NCI-H1048 (cell line): ENCODE results near the gene RALGPS2.

Experiments used
- DNase-seq: peaks from one replicate; lab custom pipeline; 2025; lab: John Stamatoyannopoulos, UW

RALGPS2 gene, protein sequence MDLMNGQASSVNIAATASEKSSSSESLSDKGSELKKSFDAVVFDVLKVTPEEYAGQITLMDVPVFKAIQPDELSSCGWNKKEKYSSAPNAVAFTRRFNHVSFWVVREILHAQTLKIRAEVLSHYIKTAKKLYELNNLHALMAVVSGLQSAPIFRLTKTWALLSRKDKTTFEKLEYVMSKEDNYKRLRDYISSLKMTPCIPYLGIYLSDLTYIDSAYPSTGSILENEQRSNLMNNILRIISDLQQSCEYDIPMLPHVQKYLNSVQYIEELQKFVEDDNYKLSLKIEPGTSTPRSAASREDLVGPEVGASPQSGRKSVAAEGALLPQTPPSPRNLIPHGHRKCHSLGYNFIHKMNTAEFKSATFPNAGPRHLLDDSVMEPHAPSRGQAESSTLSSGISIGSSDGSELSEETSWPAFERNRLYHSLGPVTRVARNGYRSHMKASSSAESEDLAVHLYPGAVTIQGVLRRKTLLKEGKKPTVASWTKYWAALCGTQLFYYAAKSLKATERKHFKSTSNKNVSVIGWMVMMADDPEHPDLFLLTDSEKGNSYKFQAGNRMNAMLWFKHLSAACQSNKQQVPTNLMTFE

DNA sequence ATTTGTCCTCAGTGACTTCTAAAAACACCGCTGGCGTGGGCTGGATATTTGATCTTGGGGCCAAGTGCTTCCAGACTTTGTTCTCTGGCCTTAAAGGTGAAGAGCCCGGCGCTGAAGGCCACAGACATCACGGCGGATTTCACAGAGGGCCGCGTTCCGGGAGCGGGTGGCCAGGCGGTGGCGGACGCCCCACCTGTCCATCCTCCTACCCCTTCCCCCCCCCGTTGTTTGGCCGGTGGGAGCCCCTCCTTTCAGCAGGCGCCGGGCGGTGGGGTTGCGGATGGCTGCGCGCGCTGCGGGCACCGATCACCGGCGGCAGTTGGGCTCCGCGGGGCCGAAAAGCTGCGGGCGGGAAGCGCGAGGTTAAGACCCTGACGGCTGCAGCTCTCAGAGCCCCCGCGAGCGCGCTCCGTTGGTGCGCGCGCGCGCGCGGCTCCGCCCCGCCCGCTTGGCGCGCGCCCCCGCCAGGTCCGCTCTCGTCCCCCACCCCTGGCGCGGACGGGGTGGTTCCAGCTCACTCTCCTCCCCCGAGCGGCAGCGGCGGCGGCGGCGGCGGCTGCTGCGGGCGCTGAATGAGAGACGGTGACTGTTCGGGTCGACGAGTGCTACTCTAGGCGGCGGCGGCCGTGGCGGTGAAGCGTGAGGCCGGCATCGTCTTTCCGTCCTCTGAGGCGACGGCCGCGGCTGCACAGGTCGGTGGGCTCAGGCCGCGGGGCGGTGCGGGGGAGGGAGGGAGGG lies at the start of gene RALGPS2:
RALGPS2 (plus strand) TSS at position 517 of the 738 bp plus-strand sequence. CDS start 51,521 bp downstream, outside the sequence.
- DNase-seq = peak; percentile 81

DNA sequence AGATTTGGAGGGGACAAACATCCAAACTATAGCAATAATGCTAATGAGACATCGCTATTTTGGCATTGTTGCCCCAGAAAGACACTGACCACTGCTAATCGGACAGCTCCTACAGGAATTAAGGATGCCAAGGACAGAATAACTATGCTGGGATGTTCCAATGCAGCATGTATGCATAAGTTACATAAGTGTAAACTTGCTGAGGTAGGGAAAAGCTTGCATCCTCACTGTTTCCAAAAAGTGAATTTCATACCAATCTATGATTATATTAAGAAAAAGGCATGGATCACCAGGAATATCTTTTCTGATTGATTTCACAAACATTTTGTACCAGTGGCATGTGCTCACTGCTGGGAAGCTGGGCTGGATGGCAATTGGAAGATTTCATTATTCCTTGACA lies 45.8 kb upstream of the RALGPS2 start:
- no peak for DNase-seq

DNA sequence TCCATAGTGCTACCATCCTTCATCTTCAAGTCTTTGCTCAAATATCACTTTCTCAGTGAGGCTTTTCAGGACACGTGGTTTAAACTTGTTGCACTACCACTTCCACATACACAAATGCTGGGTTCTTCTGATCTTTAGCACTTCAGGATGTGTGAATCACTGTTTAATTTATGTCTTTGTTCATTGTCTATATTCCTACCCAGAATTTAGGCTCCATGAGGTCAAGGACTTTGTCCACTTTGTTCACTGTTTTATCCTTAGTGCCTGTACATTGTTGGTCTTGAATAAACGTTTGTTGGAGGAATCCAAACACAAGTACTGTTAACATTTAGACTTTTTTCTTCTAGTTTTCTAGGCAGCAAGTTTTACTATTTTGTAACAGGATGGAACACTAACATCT lies 42.6 kb upstream of the RALGPS2 start:
- DNase-seq = no peak

DNA sequence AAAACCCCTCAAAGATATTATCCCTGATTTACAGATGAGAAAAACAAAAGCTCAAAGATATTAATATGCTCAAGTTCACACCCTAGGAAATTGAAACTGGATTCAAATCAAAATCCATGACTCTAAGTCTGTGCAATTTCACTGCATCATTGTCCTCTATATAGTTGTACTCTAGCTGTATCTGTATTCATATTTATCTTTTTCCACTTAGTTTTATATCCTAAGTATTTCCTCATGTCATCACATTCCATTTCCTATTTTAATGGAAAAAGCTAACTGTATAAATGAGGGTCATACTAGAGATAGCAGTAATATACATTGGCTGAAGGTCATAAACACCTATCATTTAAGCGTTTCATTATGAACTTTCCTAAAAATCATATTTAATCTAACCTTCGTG lies 42.2 kb upstream of the RALGPS2 start:
- DNase-seq = no peak

DNA sequence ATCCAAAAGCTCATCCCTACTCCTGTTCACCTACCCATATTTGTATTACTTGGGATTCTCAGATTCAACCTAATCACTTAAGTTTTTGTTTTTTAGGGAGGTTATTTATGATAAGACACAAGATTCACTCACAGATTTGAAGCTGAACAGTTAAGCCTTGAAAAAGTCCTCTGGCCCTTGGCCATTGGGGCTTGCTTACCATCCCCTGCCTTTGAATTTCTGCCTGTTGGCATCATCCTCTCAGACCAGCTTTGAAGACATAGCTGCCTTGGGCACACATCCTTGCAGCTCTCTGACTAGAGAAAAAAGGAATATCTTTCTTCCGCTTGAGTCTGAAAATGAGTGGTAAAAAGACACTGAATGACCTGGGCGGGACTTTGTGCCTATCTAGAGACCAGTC lies 41.8 kb upstream of the RALGPS2 start:
- no peak for DNase-seq

DNA sequence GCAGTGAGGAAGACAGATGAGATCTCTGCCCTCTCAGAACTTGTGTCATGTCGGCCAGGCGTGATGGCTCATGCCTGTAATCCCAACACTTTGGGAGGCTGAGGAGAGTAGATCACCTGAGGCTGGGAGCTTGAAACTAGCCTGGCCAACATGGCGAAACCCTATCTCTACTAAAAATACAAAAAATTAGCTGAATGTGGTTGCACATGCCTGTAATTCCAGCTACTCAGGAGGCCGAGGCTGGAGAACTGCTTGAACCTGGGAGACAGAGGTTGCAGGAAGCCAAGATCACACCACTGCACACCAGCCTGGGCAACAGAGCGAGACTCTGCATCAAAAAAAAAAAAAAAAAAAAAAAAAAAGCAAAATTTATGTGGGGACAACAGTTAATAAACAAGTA lies 40.9 kb upstream of the RALGPS2 start:
- no peak for DNase-seq

DNA sequence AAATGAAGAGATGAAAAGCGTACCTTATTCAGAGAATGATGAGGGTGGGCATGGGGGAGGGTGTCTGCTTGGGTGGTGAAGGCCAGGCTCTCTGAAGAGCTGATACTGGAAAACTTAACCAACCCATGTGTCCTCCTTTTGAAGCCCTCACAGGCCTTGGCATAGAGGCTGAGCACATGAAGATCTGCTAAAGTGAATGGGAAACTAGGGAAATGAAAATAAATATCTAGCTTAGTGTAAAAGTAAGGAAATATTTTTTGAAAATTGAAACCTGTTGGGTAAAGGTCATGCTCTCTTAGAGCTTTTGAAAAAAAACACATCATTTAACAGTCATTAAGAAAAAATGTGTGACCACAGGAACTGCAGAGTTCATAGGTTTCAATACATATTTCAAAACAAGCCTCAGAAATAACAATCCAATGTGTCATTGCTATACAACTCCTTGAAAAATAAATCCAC lies 40.5 kb upstream of the RALGPS2 start:
- no peak for DNase-seq

DNA sequence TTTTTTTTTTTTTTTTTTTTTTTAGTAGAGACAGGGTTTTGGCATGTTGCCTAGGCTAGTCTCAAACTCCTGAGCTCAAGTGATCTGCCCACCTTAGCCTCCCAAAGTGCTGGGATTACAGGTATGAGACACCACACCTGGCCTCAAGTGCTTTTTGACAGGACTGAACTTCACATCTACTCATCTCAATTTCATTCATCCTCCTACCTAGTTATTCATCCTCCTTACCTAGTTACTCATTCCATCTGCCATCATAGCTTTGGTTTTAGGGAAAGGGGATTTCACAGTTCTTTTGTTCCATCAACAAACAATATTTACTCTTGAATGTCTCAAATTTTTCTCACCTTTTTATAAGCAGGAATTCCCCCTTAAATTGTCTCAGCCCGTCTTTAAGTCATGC lies 38.6 kb upstream of the RALGPS2 start:
- DNase-seq = no peak

DNA sequence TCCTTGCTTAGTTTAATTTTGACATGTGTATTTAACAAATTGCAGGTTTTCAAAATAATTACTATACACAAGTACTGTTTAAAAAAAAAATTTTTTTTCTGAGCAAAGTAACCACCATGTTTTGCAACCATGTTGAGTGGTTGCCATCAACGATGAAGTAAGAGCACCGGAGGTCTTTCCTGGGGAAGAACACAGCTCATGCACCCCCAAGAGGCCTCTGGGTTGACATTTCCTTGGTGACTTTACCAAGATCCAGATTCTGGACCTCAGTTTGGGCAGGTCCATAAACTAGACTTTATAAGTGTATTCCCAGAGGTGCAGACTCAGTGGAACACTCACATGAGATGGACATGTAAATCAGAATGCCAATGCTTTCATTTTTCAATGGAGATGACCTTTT lies 36.8 kb upstream of the RALGPS2 start:
- DNase-seq = no peak

DNA sequence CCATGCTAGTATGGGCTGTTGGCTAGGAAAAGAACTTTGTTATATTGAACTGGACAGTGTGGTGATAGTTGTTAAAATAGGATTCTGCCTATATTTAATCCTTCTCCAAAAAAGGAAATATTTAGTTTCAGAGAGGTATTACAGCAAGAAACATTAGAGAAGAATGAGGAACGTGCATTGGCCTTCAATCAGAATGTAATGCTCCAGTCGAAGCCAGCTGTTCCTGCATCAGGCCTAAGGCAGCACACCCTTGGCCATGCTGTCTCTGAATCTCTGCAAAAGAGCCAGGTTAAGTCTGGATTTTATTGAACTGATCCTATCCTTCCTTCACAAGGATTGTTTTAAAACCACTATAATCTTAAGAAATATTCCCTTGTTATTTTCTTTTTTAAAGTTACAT lies 35.3 kb upstream of the RALGPS2 start:
- no peak for DNase-seq

DNA sequence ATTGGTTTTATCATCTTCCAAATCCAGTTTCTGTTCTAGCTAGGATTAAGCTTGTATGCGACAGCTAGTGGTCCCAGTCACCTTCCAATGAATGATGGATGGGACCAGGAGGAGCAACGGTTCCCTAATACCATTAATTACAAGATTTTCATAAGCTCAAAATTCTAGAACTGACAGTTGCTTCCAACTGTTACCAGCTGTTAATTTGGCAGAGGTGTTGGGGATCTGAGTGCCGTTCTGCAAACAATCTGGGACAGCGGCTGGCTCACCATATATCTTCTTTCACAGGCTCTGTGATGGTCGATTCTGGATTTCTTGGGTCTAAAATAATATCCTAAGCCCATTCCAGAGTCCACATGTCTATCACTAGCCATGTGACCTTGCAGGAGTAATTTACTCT lies 34.5 kb upstream of the RALGPS2 start:
- no peak for DNase-seq

DNA sequence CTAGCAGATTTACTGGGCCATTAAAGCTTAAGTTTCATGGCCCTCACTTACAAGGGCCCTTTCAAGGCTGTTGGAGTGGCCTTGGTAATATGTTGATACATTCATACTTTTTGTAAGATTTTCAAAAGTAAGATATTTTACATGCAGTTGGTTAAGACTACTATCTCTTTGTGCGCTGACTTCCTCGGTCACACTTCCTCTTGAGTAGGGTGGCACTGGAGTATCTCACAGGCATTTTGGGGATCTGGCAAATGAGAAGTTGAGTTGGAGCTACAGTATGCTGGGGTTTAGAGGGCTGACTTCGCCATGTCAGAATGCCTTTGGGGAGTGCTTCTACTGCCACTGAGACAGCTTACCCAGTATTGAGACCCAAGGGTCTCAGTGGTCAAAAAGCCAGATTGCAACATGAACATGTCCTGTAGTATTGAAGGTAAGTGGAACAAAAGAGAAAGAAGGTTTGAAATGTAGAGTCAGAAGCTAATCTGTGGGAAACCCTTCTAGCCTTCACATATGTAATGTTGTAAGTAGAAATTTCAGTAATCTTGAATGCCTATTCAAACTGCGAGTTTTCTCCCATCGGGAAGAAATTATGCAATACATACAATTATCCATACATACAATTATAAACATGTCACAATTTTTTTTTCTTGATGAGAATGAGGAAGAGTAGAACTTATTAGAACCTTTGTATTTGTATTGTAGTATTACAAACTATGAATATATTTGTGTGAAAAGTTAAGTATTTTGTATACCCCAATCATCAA lies 32.3 kb upstream of the RALGPS2 start:
- DNase-seq = no peak

DNA sequence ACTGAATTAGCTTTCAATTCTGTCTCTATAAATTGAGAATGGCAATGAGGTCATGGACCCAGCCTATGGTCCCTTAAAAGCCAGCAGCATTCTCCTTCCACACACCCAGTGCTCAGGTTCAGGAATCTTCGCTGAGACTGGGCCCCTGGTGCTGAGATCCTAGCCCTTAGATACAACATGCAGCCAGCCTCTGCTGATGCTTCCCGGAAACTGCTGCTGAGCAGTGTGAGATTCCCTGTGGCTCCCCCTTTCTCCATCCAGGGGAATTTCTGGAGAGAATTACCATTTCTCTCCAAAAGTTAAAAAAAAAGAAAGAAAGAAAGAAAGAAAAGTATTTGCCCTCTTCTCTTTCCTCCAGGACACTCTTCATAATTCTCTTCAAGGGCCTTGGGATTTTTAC lies 31.7 kb upstream of the RALGPS2 start:
- DNase-seq = no peak

DNA sequence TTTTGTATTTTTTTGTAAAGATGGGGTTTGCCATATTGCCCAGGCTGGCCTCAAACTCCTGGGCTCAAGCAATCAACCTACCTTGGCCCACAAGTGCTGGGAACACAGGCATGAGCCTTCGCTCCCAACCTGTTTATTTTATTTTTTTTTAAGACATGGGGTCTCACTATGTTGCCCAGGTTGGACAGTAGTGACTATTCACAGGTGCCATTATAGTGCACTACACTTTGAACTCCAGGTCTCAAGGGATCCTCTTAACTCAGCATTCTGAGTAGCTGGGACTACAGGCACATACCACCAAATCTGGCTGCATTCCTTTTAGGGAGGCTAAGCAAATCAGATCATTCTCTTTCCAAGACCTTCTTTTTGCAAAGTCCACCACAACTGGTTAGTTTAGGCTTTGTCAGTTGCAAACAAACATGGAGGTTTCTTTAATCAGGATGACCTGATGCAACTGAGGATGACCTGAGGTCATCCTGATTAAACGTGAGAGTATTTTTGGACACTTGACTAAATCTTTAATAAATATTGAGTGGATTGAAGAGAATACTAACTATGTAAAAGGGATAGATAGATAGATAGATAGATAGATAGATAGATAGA lies 30.0 kb upstream of the RALGPS2 start:
- DNase-seq = no peak

DNA sequence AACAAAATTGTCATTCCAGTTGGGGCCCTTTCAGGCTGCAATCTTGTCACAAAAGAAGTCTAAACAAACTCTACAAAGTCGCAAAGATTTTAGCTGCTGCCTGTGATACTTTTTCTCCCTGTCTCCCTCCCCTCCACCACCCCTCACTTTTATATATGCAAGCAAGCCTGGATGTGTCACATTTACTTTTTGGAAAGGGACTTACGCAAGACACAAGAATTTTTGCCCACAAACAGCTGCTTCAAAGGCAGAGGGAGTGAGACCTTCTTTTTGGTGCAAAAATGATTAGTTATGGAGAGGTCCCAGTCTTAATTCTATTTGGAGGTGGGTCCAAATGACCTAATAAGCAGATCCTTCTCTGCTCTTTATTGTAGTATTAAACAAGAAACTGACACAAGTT lies 22.9 kb upstream of the RALGPS2 start:
- DNase-seq = no peak

DNA sequence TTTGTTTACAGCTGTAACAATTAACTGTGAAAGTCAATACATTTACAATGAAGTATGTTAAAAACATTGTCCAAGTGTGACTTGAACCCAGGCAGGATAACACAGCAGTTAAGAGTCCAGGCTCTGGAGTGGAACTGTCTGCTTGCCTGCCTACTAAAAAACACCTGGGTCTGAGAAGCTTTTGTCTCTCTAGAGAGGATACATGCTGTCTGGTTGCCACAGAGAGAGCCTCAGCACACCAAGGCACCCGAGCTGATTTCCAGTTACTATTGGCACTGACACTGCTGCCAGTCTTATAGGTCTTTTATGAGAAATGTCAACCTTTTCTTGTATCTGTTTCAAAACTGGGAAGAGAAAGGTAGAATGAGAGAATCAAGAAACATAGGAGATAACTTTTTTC lies 20.2 kb upstream of the RALGPS2 start:
- no peak for DNase-seq

DNA sequence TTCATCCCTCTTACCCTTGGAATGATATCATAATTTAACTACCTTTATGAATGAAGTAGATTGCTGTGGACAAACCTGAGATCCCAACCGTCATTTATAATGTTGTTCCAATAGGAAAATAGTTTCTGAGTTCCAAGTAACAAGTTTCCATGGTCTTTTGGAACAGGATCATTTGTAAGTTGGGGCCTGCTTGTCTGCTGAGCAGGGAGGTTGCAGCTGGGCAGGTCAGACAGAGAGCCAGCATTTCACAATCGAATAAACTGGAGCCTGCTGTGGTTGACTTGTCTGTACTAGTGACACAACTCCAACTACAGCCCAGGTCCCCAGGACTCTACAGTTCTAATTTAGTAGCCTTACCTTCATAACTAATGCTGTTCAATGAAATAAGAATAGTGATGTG lies 18.6 kb upstream of the RALGPS2 start:
- no peak for DNase-seq

DNA sequence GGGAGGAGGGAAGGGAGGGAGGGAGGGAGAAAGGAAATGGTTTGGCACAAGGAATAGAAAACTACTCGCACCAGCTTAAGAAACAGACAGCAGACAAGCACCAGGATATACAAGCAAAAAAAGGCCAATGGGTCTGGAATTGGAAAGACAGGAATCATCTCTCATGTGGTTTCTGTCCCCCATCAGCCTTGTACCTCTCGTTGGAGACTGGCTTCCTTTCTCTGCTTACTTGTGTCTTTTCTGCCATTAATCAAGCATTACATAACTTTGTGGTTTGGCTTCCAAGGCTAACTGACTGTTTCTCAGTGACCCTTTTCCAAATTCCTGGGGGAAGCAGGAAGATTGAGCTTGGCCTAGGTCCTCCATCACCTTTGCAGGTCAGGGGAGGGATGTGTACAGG lies 11.8 kb upstream of the RALGPS2 start:
- DNase-seq = no peak

DNA sequence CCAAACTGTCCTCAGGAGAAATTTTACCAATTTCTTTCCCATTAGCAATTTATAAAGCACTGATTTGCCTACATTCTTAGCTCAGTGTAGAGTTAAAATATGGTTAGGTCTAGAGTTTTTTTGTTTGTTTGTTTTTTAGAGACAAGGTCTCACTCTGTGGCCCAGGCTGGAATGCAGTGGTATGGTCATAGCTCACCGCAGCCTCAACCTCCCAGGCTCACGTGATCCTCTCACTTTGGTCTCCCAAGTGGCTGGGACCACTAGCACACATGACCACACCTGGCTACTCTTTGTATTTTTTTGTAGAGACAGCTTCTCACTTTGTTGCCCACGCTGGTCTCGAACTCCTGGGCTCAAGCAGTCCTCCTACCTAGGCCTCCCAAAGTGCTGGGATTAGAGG lies 10.6 kb upstream of the RALGPS2 start:
- DNase-seq = no peak

DNA sequence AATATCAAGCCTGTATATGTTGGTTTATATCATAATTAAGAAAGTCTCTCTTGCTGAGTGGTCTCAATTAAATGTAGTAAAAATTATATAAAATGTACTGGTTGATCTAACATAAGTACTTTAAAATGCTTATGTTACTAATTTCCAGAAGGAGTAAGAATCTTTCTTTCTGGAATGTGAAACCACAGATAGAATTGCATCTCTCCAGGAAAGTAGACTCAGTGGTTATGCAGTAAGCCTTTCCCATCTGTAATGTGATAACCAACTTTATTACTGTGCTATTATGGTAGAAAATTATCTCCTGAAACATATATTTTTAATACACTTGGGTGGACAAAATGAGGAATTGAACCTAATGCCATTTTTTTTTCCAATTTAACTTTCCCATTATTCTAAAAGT lies 8.9 kb upstream of the RALGPS2 start:
- DNase-seq = no peak

DNA sequence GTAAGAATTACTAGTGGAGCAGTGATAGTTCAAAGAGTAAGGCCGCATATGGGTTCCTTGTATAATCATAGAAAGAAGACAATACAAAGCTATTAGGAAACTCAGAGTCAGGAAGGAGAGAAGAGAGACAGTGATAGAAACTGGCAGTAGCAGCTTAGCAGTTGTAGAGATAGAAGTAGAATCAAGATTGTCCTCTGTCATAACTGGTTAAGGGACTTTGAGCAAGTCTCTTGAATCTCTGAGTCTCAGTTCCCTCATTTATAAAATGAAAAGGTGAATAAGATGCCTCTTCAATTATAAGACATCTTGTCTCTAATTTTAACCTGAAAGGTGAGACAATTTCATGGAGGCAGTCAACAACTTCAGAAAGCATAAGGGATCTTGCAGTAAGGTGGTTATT lies 6.5 kb upstream of the RALGPS2 start:
- no peak for DNase-seq

DNA sequence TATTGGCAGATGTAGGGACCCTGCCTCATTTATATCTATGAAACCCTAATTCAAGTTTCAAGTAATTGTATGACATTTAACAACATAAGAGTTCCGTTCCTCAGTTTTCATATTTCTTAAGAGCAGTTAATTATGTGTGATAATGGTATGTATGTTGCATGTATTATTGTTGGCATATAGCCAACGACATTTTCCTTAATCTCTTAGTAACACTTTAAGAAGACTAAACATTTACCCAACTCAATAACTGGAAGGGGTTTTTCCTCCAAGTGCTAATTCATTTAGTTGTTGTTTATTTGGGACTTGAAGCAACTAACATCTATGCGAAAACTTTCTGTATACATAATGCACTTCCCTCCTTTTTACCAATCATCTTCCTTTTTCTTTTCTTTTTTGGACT lies 1.5 kb upstream of the RALGPS2 start:
- DNase-seq = no peak
